ENCODE data around the gene TMEM231.
"Not testable (repeated sequence)": the region's sequence is repeated elsewhere in the genome, so short reads cannot be mapped to it uniquely, and the experiment has no call there.

Gene TMEM231

DNA sequence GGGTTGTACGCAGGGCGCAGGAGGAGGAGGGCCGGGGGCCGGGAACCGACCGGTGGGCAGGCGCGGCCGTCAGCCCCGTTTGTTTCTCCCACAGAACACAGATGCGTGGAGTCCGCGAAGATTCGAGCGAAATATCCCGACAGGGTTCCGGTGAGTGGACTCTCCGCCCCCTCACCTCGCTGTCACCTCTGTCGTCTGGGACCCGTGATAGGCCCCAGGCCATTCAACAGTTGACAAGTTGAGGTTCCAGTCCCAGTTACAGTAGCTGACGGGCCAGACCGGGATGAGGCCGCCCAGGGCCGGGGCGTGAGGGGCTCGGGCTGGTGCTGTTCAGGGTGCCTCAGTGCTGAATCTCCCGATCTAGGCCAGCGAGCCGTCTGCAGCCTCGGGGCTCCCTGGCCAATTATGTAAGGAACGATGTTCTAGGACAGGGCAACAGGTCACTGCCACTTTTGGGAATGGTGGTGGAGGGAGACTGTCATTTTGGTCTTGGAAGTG, 10.8 kb upstream of the TMEM231 start:
- no peak for DNase-seq

DNA sequence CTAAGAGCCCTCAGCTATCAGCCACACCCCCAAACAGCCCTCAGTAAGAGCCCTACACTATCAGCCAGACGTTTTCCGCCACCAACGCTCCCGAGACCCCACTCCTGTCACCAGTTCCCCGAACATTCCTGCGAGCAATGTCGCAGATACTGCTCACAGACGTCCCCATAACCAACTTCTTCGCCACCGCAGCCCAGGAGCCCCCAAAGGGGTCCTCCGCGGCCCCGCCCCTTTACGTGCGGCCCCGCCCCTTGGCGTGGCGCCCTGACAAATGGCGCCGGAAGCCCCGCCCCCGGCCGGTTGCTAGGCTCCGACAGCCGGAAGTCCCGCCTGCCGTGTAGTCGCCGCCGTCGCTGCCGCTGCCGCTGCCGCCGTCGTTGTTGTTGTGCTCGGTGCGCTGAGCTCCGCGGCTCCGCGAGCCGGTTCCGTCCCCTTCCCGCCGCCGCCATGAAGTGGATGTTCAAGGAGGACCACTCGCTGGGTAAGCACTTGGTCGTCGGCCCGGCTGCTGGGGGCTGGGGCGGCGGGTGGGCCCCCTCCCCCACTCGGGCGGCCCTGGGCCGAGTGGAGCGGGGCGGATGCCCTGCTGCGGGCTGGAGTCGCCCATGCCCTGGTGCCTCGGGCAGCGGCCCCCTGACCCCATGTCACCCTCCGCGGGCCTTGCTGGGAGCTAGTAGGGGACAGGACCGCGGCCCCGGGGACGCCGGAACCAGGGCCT, 10.1 kb upstream of the TMEM231 start, which contains the start of gene GABARAPL2:
Gene GABARAPL2, plus strand, starts transcription at position 340 of the 718 bp plus-strand sequence. Its CDS starts 108 bp downstream, at position 448.
- peak; percentile 73 for DNase-seq

DNA sequence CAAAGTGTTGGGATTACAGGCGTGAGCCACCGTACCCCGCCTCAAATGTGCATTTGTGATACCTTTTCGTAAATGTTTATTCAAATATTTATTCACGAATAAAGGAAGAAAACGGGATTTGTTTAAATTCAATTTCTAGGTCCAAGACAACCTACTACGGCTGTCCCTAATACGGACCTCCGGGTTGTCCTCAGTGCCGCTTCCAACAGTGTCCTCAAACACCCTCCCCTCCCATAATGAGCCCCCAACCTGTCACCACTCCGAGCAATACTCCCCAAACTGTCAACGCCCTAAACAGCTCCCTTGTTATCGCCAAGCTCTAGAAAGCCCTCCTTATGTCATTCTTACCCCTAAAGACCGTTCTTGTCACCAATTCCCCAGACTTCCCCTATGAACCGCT, 9.6 kb upstream of the TMEM231 start:
- no peak for DNase-seq

DNA sequence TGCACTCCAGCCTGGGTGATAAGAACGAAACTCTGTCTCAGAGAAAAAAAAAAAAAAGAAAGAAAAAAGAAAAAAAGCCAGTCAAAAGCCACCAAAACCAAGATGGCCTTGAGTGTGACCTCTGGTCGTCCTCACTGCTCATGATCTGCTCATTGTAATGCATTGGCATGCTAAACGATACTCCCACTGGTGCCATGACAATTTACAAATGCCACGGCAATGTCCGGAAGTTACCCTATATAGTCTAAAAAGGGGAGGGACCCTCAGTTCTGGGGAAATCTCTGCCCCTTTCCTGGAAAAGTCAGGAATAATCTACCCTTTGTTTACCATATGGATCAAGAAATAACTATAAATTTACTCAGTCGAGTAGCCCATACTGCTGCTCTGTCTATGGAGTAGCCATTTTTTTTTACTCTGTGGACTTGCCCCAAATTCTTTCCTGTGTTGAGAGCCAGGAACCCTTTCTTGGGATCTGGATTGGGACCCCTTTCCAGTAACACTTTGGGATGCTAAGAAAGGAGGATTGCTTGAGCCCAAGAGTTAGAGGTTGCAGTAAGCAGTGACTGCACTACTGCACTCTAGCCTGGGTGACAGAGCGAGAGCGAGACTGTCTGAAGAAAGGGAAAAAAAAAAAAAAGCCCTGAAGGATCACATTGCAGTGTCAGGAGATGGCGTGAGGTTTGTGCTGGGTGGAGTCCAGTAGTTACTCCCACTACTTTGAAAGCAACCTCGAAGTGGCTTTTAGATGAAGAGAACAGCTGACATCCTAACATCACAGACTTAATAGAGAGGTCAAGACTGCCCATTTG, 3.7 kb upstream of the TMEM231 start:
- DNase-seq = peak; percentile 33

DNA sequence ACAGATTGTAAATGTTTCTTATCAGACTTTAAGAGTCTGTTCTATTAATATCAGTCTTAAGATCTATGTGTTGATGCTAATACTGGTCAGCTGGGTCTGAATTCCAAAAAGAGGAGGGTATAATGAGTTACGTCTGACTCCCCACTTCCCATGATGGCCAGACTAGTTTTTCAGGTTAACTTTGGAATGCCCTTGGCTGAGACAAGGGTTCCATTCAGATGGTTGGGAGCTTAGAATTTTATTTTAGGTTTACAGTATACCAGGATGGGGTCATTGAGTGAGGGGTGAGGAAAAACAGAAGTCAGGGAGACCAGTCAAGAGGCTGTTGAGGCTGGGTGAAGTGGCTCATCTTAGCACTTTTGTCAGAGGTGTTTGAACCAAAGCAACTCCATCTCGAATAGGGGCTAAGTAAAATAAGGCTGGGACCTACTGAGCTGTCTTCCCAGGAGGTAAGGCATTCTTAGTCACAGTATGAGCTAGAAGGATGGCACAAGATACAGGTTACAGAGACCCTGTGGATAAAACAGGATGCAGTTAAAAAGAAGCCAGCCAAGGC, 2.9 kb upstream of the TMEM231 start:
- no peak for DNase-seq

DNA sequence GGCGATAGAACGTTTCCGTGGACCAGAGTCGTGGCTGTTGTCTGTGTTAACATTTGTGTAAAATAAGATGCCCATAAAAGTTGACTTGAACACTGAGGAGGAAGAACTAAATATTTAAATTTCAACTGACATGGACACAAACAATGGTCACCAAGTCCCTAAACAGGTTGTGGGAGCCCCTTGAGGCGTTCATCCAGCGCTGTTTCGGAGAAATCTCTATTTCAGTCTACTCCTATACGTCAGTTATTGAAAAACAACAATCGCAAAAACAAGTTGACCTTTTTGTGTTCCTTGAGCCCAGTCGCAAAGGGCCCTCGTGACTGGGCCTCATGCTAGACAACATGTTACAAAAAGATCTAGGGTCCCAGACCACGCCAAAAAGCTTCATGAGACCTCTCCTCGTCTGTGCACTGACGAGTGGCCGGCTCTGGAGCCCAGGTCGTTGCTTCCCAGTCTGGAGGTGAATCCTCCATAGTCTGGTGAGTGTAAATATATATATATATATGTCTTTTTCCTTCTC, 439 bp upstream of the TMEM231 start:
- no peak for DNase-seq

DNA sequence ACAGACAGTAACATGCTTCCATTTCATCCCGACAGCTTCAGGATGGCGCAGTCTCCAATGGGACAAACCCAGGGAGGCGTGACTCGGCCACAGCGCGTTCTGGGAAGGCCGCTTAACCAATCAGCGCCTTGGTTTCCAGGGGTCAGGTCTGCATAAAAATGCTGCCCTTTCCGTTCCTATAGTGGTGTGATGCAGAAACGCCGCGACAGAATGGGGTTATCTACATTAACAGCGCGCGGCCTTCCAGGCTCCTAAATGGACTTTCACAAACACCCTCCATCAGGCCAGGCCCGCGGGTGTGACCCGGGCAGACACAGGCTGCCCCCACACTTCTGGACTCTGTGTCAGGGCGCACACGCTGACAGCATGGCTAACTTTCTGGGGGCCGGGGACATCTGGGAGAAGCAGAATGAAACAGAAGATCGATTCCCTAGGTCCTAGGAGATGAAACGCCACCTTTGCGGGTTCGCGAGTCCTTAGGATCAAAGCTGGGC, 792 bp downstream of the TMEM231 start:
- DNase-seq = peak; percentile 91

DNA sequence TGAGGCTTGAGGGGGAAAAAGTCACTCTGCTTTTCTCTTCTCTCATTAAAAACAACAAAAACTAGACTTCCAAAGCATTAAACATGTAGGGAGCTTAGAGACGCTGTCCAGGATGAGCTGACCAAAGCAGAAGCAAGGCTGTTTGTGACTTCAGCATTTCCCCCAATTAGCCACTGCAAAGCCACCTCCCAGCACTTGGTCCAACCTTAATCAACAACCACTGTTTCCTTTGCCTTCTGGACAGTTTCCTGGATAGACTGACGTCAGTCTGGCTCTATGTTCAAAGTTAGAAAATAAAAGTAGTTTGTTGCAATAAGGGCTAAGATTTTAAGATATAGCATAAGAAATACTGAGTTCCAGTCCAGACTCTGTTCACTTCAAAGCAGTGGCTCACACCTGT, 3.1 kb downstream of the TMEM231 start:
- no peak for DNase-seq

DNA sequence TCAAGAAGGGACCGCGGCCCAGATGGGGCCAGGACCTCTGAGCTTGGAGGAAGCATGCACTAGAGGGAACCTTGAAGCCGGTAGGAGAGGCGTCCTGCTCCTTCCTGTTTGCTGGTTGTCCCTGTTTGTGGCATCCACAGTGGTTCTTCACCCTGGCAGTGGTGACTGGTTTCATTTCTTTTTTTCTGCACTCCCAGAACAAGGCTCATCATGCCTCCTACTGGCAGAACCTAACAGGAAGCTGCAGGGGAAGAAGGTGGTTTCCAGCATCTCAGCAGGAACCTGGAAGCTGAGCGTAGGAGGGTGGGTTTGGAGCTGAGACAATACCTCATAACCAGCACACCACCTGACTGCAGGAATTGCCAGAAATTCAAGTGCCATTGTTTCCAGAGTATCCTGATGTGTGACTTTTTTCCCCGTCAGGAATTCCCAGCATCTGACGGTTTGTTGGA, 5.8 kb downstream of the TMEM231 start:
- DNase-seq = peak; percentile 7

DNA sequence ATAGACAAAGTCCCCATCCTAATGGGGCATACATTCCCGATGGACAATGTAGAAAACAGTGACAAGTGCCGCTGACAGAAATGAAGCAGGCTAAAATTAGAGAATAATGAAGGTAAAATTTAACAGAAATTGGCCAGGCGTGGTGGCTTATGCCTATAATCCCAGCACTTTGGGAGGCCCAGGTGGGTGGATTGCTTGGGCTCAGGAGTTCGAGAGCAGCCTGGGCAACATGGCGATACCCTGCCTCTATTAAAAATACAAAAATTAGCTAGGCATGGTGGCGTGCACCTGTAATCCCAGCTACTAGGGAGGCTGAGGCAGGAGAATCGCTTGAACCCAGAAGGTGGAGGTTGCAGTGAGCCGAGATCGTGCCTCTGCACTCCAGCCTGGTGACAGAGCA, 7.6 kb downstream of the TMEM231 start:
- not testable (repeated sequence) for DNase-seq

DNA sequence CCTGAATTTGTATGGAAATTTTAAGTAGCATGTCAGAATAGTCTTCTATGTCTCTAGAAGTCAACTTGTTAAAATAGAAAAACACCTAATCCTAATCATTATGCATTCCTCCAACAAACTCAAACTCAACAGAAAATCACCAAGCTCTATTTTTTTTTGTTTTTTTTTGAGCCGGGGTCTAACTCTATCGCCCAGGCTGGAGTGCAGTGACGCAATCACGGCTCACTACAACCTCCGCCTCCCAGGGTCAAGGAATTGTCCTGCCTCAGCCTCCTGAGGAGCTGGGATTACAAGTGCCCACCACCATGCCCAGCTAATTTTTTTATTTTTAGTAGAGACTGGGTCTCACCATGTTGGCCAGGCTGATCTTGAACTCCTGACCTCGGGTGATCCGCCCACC, 9.8 kb downstream of the TMEM231 start:
- no peak for DNase-seq

DNA sequence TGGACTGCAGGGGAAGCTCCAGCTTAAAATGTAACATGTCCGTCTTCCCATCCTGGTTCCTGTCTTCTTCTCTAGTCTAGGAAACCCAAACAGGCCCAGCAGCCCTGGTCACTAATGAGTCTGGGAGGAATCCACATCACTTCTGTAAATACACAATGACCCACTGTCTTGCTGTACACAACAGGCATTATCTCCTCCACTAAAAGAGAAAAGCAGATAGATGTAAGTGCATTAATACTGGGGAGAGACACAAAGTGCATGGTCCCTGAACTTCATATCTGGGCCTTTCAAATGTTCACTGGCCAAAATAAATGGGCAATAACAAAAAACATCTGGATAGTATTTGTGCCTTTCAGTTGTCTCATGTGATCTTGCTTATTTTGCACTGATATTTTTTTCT, 10.2 kb downstream of the TMEM231 start:
- not testable (repeated sequence) for DNase-seq

DNA sequence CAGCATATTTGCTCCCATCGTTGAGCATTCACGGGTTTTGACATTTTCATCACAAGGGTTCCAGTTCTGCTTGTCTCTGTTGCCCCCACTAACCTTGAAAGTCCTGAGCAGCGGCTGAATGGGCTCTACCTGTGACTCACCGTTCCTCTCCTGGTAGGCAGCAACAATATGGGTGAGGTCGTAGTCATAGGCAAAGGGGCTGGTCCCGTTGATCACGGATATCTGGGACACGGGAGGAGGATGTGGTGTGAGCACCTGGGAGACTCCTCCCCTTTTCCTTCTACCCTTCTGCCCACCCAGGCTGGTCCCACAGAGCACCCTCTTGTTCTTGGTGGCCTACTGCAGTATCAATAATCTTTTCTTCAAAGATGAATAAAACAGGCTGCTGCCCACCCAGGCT, 13.6 kb downstream of the TMEM231 start:
- not testable (repeated sequence) for DNase-seq

DNA sequence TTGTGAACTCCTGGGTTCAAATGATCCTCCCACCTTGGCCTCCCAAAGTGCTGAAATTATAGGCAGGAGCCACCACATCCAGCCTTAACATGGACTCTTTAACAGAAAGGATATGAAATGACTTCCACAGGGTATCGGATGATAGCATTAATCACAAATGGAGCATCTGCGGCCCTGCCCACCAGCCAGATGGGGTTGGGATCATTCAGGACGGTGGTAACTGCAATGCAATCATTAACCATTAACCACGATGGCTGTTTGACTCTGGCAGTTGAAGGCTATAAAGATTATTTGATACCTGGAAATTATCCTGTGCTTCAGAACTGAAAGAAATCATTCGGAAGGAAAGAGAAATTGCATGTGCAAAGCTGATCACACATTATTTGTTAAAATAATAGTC, 14.8 kb downstream of the TMEM231 start:
- no peak for DNase-seq

DNA sequence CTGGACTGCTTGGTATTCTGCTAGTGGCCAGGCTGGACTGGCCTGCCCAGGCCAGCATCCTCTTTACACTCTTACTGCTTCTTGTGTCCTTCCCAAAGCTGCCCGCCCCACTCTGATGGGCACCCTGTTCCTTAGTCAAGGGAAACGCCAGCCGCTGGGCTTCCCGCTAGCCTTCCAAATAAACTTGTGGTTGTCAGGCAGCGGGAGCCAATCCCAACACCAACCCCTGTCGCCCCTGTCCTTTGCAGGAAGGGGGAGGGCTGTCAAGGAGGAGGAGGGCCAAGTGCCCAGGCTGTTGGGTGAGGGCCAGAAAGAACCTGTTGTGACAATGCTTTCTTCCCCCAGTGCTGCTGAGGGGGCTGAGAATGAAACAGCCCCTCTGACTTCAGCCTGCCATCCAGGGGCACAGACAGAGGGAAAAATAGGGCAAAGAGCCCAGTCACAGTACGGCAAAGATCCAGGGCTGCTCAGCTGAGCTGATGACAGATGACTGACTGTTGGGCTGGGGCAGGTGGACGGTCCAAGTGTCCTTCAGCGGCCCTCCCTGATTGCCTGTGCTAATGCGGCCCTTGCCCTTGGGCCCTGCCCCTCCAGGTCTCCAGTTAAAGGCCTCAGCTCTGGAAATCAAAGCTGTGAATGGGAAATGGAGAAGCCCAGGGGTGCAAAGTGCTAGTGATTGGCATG, 17.0 kb downstream of the TMEM231 start:
- not testable (repeated sequence) for DNase-seq

DNA sequence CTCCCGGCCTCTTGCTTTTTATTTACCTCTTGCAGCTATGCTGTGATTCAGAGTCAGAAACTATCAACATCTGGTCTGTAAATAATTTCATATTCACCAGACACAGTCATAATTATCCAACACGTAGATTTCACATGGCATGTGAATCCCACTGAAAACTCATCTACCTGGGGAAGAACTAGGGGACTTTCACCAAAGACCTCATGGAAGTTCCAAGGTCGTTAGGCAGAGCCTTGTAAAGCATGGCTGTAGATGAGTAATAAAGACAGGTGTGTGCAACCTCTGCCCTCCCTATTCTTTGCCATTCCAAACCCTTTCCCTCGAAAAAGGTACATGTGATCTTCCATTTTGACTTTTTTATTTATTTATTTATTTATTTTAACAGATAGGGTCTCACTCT, 18.3 kb downstream of the TMEM231 start:
- no peak for DNase-seq

DNA sequence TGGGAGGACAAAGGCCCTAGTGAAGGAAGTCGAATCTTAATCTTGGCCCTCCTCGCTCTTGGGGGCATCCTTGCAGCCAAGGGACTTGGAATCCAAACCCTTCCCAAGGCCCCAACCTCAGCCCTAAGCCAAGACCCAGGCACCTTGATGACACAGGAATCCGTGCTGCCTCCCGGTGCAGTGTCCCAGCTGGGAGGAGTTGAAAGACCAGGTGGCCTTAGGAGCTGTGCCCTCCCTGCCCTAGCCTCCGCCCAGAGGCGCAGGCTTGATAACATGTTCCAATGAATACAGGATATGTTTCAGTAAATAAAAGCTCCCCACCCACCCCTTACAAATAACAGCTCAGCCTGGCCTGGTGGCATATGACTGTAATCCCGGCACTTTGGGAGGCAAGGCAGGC, 20.2 kb downstream of the TMEM231 start, which contains the start of gene CHST5:
Gene CHST5, minus strand, starts transcription at position 208 of the 400 bp plus-strand sequence. CDS start 5,724 bp downstream, outside the sequence.
- DNase-seq = no peak

DNA sequence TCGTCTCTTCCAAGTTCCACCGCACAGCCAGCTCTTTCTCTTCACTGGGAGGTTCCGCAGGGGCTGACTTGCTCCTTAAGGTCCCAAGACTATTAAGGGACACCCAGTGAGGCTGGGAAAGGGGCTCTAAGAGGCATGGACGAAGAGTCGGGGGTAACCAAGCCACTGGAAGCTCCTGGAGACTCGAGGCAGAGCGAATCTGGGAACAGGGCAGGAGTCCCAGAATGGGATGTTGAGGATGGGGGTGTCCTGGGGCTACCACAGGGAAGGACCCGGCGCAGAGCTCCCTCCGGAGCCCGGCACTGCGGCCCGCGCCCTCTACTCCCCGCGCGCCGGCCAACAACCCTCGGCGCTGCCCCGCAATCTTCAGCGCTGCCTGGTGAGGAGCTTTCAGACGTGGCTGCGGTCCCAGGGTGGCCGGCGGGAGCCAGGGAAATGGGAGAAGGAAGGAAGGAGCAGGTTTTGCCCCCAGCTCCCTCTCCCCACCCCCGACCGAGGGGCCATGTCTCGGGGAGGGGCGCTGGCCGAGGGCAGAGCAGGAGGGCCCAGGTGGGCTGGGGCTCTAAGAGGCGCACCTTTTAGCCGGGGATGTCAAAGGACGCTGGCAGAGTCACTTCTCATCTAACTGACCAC, 20.7 kb downstream of the TMEM231 start:
- no peak for DNase-seq

DNA sequence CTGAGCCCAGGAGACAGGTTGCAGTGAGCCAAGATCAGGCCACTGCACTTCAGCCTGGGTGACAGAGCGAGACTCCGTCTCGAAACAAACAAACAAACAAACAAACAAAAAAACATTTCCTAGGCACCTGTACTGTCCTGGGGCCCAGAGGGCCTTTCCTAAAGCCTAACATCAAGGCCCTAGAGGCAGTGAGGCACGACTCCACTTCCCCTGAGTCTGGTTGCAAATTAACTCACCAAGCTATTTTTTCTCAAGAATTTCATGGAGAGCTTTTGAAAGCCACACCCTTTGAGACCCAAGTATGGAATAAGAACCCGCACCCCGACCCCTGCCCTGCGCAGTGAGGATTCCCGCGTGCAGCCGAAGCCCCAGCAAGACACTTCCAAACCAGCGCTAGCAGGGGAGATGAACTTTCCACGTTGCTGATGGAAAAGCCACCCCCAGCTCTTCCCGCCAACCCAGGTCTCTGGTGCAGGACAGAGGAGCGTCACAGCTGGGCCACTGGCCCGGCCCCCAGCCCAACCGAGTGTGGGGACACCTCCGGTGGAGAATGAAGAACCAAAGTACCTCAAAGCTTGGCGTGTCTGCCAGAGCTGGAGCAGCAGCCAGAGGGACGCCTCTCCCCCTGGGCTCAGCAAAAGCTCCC, 21.4 kb downstream of the TMEM231 start:
- no peak for DNase-seq

DNA sequence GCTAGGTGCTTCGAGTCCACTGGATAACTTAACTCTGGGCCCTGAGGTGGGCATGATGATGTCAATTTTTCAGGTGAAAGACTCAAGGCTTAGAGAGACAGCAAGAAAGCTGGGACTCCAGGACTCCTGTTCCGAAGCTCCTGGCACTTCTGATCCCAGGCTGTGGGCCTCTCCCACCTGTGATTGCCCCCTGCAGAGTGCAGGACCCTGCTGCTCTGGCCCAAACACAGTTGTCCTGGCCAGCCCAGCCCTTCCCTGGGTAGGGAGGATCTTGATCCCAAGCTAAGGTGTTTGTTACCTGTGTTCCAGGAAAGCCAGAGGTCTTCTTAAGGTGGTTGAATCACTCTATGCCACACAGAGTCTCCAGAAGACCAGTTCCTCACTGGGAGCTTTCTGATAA, 23.3 kb downstream of the TMEM231 start:
- no peak for DNase-seq

DNA sequence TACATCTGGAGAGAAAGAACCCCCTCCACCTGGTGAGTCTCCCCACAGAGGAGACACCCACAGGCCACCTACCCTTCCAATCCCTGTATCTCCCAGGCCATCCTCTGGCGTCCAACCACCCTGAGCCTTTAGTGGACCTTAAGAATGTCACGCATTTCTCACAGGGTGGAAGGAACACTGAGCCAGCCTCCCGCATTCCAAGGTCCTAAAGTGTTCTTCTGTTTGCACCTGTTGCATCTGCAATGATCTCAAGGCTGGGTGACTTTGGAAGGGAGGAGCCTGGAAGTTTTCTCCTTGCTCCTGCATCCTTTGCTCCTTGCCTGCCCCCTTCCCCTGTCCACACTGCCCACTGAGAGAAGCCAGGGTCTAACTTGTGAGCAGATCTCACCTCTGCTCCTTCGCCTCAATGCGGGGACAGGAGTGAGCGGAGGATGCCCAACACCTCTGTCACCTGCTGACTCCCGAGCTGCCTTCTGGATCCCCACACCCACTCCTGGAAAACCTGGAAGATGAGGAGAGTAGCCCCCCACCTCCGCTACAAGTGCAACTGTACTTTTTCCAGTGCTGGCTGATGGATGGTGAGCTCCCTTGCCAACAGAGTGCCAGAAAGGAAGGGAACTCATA, 23.8 kb downstream of the TMEM231 start:
- DNase-seq = no peak

Data from fibroblast of skin of abdomen (primary cell).